Measurements from ENCODE around the gene BTBD16.

The BTBD16 gene

GRCh38 chr10:122323941-122324675 lies 53.0 kb downstream of the BTBD16 start:
- no peak for DNase-seq

DNA sequence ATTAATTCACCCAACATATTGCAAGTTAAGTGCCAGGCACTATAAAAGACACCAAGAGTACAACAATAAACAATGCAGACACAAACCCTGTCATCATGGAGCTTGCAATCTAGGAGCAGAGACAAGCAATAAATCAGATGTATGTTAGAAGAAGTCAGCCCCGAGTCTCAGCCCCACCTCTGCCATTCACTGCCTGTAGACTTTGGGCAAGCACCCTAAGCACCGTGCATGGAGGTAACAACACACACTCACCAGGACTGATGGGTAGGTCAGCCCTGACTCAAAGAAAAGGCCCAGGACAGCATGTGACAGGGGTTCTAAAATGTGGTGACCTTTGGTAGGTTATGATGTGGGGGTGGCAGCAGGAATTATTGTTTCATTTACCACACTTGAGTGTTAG lies 54.1 kb downstream of the BTBD16 start:
- no peak for DNase-seq

DNA sequence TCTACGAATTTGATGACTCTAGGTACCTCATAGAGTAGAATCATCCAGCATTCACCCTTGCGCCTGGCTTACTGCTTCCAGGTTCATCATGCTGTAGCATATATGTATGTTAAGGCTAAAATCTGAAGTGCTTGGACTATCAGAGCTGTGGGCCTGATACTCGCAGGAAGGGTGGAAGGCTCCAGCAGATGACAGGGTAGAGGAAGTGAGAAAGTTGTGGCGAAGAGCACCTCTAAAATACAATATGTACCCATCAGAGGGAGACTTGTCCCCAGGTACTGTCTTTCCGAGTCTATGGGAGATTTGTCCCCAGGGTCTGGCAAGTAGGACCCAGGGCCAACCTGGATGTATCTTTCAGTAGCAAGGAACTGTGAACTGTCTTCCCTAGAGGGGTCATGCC lies 55.3 kb downstream of the BTBD16 start:
- DNase-seq: no peak

- no peak for DNase-seq
Observed at GRCh38 chr10:122326806-122327205, 55.7 kb downstream of the BTBD16 start.

DNA sequence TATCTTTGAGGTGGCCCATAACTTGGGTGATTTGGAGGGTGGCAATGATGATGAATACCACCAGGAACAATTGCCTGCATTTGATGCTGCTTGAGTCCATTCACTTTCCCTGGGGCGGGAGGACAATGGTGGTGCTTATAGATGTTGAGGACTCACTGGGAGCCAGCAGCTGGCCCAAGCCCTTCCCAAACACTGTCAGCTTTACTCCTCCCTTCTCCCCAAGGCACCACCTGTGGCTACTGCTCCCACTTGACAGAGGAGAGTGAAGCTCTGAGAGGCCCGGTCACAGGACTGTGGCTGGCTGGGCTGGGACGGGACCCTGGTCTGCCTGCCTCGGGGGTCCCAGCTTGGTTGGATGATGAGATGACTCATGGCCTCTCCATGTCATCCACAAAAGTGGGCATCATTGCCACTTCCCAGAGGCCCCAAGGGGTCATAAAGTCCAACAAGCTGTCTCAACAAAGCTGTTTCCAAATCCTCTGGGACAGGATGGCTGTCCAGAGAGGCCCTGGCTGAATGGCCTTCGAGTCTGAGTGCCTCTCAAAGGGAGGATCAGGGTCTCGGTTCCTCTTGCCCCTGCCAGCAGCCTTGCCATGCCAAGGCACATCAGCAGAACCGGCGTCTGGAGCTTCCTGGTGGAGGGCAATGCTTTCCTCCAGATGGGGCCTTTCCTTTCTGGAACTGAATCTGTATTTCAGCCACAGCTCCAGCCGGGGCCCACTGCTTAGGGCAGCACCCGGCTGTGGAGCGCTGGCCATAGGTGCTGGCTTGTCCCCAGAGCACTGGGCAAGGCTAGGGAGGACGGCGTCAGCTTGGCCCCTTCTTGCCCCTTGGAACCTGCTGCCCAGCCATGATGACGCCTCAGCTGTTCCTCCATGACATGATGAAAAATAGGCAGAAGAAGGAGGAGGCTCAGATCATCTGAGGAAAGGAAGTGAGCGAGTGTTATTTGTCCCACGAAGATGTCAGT lies 56.4 kb downstream of the BTBD16 start:
- DNase-seq: no peak

GRCh38 chr10:122328676-122329075 lies 57.6 kb downstream of the BTBD16 start:
- DNase-seq: peak in 1 of 2 donors; percentile 3

DNA sequence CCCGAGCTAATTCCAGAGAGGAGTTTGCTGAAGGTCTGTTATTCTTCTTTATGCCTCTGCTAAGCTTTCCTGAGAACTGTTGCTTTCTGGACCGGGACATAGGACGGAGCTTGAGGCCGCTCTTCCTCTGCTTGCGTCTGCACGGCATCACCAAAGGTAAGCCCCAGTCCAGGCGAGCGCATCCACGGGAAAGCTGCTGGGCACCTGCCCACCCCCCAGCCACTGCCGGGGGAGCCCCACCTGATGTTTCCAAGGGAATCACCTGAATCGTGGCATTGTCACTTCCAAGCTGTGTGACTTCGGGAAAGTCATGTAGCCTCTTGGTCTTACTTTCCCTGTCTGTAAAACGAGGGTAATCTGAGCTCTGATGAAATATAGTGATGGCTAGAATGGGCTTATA lies 58.3 kb downstream of the BTBD16 start:
- DNase-seq: no peak

DNA sequence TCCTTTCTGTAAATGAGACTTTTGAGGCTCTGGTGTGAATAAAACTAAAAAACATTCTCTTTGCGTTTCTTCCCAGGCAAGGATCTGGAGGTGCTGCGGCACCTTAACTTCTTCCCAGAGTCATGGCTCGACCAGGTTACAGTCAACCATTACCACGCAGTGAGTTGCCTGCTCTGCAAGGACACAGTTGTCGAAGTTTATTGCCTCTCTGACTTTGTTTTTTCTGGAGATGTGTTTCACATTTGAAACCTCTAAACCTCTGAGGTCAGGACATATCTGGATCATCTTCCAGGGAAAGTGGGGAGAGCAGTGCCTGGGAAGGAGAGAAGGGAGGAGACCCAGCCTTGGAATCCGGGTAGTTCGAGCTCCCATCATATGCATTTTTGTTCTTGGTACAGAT lies 60.0 kb downstream of the BTBD16 start:
- no peak for DNase-seq

DNA sequence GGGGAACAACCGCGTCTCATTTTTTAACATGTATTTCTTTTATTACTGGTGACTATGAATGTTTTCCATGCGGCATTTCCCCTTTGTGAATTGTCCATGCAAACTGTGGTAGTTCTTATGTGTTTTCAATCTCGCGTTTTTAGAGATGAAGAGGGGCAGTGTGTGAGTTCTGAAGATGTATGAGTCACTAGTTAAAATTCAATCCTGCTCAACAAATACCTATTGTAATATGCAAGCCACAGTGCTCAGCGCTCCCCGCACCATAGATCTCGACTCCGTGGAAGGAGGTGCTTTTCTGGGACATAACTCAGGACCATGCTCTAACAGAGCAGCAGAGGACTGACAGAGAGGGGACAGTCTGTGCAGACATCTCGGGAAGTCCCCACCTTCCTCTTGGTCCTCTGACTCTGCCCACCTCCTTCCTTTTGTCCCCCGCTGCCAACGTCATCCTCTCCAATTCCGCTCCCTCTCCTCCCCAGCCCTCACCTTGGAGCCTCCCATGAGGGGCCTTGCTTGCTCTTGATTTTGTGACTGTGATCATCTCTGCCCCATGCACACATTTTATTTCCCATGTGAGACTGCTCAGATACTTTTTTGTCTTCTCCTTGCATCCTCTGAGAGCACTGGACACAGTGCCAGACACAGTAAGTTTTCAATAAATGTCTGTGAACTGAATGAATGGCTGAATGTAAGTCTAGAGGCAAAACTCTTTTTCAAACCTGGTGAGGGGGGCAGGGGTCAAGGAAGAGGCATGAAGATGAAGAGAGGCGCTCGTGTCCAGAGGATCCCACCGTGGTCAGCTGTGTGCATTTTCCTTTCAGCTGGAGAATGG lies 60.7 kb downstream of the BTBD16 start:
- DNase-seq: no peak

DNA sequence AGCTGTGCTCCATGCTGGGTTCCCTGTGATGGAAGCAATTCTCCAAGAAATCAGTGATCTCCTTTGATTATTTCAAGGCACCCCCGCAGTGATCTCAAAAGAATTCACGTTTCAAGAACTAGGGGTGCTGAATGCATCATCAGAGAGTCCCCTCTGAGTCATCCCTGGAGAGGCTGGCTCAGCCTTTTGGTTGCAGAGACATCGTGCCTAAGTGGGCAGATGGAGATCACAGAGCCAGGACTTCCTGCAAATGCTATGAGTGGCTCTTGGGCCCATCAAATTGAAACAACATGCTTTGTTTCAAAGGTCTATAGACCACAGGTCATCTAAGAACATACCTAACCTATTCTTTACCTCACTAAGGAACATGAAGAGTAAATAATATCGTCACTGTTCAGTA lies 61.9 kb downstream of the BTBD16 start:
- no peak for DNase-seq

GRCh38 chr10:122336332-122336731 lies 65.2 kb downstream of the BTBD16 start:
- DNase-seq: no peak

DNA sequence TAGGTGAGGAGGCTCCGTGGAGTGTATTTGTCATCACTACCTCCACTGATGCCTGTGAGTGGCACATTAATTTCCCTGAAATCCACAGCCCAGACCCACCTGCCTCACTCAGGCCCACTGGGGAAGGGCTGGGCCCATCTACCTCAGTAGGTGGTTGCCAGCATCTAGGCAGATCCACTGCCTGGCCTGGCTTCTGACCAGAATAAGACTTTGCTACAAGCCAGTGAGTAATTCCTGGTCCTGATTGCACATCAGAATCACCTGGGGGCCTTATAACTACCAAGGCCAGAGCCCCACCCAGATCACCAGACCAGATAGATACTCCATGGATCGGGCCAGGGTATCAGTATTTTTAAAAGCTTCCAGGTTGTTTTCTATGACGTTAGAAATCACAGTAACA lies 65.9 kb downstream of the BTBD16 start:
- no peak for DNase-seq

- DNase-seq: no peak
Observed at GRCh38 chr10:122338609-122339441, 67.7 kb downstream of the BTBD16 start.

DNA sequence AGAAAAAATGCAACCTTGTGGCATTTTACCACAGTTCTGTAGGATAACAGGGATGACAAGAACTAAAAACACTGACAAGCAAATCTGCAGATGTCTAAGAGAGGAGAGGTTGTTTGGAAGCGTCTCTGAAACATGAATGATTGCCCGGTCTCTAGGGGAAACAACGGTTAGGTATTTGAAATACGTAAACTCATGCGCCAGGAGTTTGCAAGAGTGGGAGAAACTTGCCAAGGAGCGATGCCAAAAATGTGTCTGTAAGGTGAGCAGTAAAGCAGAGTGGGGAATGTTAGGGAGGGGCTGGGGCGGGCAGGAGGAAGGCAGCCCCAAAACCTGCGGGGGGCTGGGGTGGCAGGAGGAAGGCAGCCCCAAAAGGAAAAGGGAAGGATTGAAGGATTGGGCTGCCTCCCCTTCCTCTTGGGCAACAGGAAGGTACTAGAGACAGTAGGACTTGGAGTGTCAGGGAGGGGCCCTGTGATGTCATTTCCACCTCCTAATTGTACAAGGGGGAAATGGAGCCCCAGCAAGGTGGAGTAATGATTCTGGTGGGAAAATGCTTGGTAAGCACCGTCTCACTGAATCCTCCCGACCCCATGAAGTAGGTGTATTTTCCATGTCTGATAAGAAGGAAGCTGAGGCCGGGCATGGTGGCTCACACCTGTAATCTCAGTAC lies 70.2 kb downstream of the BTBD16 start:
- DNase-seq: no peak

DNA sequence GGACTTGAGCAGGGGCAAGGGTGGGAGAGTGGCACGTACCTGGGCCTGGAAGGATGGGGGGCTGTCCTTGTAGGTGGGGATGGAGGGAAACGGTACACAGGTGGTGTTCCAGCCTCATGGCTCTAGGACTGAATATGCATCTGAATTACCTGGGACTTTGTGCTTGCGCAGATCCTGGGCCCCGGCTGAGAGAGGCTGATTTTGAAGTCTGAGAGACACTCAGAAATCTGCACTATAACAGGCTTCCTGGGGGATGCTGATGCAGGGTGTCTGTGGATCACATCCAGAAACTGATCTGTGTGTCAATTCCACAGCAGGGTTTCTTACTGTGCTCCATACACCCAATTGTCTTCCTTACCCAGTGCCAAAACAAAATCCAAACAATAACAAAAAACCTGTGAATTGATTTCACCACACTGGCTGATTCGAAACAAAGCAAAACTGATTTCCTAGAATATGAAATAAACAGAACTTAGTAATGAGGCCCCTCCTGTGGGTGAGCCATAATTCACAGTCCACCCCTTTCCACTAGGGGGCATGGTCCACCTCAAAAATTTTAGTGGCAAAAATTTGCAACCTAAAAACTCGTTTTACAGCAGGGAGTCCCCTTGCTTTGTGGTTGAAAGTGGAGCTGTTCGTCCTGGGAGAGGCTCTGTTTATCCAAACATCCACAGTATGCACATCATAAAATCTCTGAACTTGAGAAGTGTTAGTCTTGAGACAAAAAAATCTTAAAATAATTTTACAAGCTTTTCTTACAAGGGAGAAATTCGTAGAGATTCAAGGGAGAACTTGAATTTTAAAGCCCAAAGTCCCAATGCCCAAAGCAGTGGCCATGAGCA lies 71.4 kb downstream of the BTBD16 start:
- DNase-seq: peak; percentile 63 to 76

DNA sequence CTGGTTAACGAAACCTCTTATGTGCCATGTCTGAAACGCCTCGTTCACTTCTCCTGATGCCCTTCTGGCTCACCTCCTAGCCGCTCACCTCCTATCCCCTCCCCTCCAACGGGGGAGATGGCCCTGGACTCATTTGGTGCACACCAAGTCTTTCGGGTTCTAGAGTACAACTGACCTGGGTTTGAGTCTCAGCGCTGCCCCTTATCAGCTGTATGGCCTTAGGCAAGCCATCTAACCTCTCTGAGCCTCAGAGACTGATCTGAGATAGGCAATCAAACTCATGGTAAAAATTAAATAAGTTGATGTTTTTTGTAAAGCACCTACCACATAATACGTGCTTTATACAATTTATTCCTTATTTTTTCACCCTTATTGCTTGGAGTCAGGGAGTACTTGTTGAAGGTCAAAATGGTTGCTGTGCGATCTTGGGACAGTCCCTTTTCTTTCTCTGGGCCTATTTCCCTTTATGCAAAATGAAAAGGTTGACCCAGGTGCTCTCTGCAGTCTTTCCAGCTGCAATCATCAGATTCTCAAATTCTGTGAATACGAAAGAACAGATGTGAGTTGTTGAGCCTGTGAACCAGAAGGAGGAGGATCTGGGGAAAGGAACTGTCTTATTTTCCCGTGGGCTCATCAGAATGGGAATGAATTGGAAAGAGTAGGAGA lies 72.2 kb downstream of the BTBD16 start:
- DNase-seq: no peak

- no peak for DNase-seq
Observed at GRCh38 chr10:122343936-122344335, 72.8 kb downstream of the BTBD16 start.

DNA sequence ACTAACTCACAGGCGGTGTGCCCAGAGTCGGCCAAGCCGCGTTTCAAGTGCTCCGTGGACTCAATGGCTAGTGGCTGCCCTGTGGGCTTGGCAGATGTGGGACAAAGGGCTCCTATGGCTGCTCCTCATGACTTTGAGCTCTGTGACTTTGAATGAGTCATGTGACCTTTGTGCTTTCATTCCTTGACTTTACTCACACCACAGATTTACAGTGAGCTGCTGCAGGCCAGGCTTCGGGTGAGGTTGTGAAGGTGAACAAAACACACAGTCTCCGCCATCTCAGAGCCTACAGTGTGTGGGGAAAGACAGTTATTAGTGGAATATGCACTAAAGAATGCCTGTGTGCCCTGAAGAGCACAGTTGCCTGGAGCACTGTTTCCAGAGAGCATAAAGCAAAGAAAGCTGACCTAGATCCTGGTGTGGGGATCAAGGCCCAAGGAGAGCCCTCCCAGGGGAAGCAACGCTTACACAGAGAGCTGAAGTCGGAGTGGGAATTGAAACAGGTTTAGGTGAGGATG lies 73.7 kb downstream of the BTBD16 start:
- no peak for DNase-seq

DNA sequence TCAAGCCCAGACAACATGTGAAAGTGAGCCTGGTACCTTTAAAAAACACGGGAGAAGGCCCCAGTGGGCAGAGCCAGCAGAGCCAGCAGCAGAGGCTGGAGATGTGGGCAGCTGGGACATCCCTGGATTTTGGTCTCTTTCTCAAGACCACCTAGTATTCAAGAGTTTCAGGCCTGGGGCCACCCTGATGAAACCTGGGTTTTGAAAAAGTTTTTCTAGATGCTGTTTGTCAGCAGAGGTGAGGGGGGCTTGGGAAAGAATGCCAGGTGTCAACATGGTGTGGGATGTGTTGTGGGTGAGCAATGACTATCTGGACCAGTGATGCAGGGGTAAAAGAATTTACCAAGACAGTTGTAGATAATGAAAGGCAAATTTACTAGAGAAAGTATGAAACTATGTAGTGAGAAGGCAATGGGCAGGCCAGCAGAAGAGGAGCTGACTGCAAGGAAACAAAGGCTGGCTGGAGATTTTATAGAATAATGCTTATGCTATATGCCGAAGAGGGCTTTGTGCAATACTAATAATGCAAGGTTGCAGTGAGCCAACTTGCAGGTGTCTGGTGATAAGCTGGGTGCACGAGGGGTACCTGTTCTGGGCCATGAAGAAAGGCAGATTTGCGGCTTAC lies 75.3 kb downstream of the BTBD16 start:
- DNase-seq: no peak
